Upper lobe of right lung (tissue), 1 donor: ENCODE measurements around the gene MSH6. TPM values are rescaled to one million over a fixed set of nuclear protein-coding genes. Genes with fewer than 3 reads are reported as not detected.

ENCODE experiments used
- ATAC-seq: fragments of 200-7000 bp; cut with Tn5 transposase; one replicate; pipeline ENCODE4 v1.9.1; 2020; ENCODE audit warnings: mild to moderate bottlenecking, moderate library complexity
- DNase-seq: peaks from one replicate; pipeline ENCODE4 v3.0.0-alpha.2; 2020
- H3K27ac ChIP-seq: fragments of 200-600 bp; one replicate; pipeline ENCODE4 v1.8.0; 2022
- H3K27me3 ChIP-seq: fragments of 200-600 bp; one replicate; pipeline ENCODE4 v1.8.0; 2022; ENCODE audit warnings: mild to moderate bottlenecking
- H3K36me3 ChIP-seq: fragments of 200-600 bp; one replicate; pipeline ENCODE4 v1.8.0; 2022
- H3K4me1 ChIP-seq: fragments of 200-600 bp; one replicate; pipeline ENCODE4 v1.8.0; 2022
- H3K4me3 ChIP-seq: fragments of 200-600 bp; one replicate; pipeline ENCODE4 v1.8.0; 2022; ENCODE audit warnings: mild to moderate bottlenecking
- H3K9me3 ChIP-seq: fragments of 200-600 bp; one replicate; pipeline ENCODE4 v1.8.0; 2022
- CTCF ChIP-seq: fragments of 200-600 bp; IDR thresholded peaks from one replicate; pipeline ENCODE4 v1.8.0; 2022; ENCODE audit warnings: antibody characterized with exemption
- intact Hi-C: fragments of 100-400 bp; cut with DNase I; formaldehyde crosslinking; loops from one replicate; pipeline ENCODE4 v1.11.0; 2022
- long read RNA-seq: library from polyadenylated mRNA; unstranded; transcript quantifications from one replicate; pipeline ENCODE4 v2.0.0, GENCODE V29; 2021
- total RNA-seq: library from RNA; stranded (reverse); fragmentation: NEBNext Ultra II Directional; extraction: Animal tissue kit (Norgen Biotek cat#: 25700); gene quantifications from one replicate; pipeline ENCODE4 v1.2.1, GENCODE V29; 2021
- donor health status: DM: no; HTN: yes; CAD: no; lungs with severe emphysema.

MSH6 gene
- total RNA-seq: 31.1 TPM
- long read RNA-seq, full-length matches to known transcripts: 17 of 28 reads
- long read RNA-seq, partial matches to known transcripts: 8 of 28 reads
- long read RNA-seq, other reads (novel, unspliced or antisense): 3 of 28 reads

- no peak for TF ChIP-seq CTCF
- intact Hi-C loops: no loop called here
Measured at GRCh38 chr2:47782671-47783485, at the start of gene MSH6. MSH6 (plus strand) TSS chr2:47783145; CDS start chr2:47783234, 89 bp downstream.

GRCh38 chr2:47735136-47735869 lies 47.6 kb upstream of the MSH6 start:
- TF ChIP-seq CTCF: no peak
- no peak for DNase-seq
- Histone ChIP-seq H3K4me1 (no peaks in the 10 kb centered on the region), H3K27ac (no peak overlapping the region), H3K27me3 (no peaks in the 10 kb centered on the region), H3K4me3 (no peak overlapping the region), H3K36me3 (no peaks in the 10 kb centered on the region), H3K9me3 (no peaks in the 10 kb centered on the region)
- intact Hi-C loops: no loop called here
- no peak for ATAC-seq

More at GRCh38 chr2:47782671-47783485, at the start of gene MSH6:
- H3K27ac ChIP-seq: peak within 1 kb of the TSS; percentile 92
- ATAC-seq (peak; percentile 98), DNase-seq (peak; percentile 94)
- no peaks in the 10 kb centered on the region for H3K9me3 ChIP-seq
- no peaks in the 10 kb centered on the region for H3K36me3 ChIP-seq
- peak within 1 kb of the TSS; percentile 85 for H3K4me3 ChIP-seq
- no peaks in the 10 kb centered on the region for H3K27me3 ChIP-seq
- peaks cover 20% of the 10 kb centered on the region for H3K4me1 ChIP-seq

GRCh38 chr2:47735912-47736311 lies 47.0 kb upstream of the MSH6 start:
- DNase-seq: no peak
- intact Hi-C loops: no loop called here
- Histone ChIP-seq H3K27ac (no peak overlapping the region), H3K36me3 (no peaks in the 10 kb centered on the region), H3K27me3 (no peaks in the 10 kb centered on the region), H3K9me3 (no peaks in the 10 kb centered on the region), H3K4me1 (no peaks in the 10 kb centered on the region), H3K4me3 (no peak overlapping the region)
- no peak for TF ChIP-seq CTCF
- no peak for ATAC-seq

GRCh38 chr2:47737191-47737975 lies 45.6 kb upstream of the MSH6 start:
- no peak for TF ChIP-seq CTCF
- Histone ChIP-seq H3K4me1 (no peaks in the 10 kb centered on the region), H3K27ac (no peak overlapping the region), H3K4me3 (no peak overlapping the region), H3K27me3 (no peaks in the 10 kb centered on the region), H3K9me3 (no peaks in the 10 kb centered on the region), H3K36me3 (no peaks in the 10 kb centered on the region)
- intact Hi-C loops: no loop called here
- DNase-seq: no peak
- no peak for ATAC-seq

GRCh38 chr2:47738331-47738730 lies 44.6 kb upstream of the MSH6 start:
- Histone ChIP-seq H3K9me3 (no peaks in the 10 kb centered on the region), H3K36me3 (no peaks in the 10 kb centered on the region), H3K4me3 (no peak overlapping the region), H3K4me1 (no peaks in the 10 kb centered on the region), H3K27me3 (no peaks in the 10 kb centered on the region), H3K27ac (no peak overlapping the region)
- intact Hi-C loops: no loop called here
- ATAC-seq: no peak
- DNase-seq: no peak
- no peak for TF ChIP-seq CTCF
